ENCODE results near the gene LRRK1.

LRRK1 gene

DNA sequence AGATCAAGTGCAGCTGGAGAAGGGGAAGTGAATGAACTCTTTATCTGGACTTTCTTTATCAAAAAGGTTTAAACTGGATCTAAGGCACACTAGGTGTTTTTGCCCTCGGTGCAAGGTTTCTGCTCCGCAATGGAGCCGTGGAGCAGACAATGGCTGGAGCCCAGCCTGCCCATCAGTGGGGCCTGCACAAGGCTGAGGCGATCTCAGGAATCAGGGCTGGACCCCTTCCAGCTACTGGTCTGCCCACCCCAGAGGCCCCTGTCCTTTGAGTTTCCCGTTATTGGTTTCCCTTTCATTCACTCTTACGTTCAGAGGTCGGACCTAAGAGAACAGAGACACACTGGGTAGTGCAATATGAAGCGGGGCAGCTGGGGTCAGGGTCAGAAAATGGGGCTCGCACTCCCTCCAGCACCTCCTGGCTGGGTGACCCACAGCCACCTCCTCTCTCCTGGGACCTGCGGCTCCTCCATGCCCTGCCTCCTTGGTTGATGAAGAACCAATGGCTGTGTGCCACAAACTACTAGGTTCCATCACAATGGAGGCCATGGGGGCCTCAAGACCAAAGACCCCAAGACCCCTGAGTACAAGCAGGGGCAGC is 168.1 kb downstream of the LRRK1 start:
- POLR2A ChIA-PET (ENCODE audit: low non-redundant PET): no interaction called here
- CTCF ChIA-PET: interaction anchor here (0.7 to 2.0 kb wide), 5 partner anchors 18 to 544 kb away, joined by 3 to 9 read pairs (median 4); no protein-coding TSS in a partner anchor
- TF ChIP-seq CTCF (conservative IDR thresholded peaks at IDR 0.05; ENCODE audit: low read depth): no peak
- no peak overlapping the region for H3K27ac ChIP-seq
- DNase-seq (ENCODE audit: low spot score): no peak

GRCh38 chr15:101088271-101088670 is 169.1 kb downstream of the LRRK1 start:
- no peak for DNase-seq (ENCODE audit: low spot score)
- ChIA-PET POLR2A (ENCODE audit: low non-redundant PET) (no interaction called here), CTCF (interaction anchor here (0.7 to 2.0 kb wide), 9 partner anchors 9 to 234 kb away, joined by 3 to 9 read pairs (median 4); partner anchors contain the start of gene CHSY1)
- no peak for TF ChIP-seq CTCF (conservative IDR thresholded peaks at IDR 0.05; ENCODE audit: low read depth)
- H3K27ac ChIP-seq: no peak overlapping the region

GRCh38 chr15:101088788-101089578 is 169.8 kb downstream of the LRRK1 start:
- peak; percentile 100 for TF ChIP-seq CTCF (conservative IDR thresholded peaks at IDR 0.05; ENCODE audit: low read depth)
- DNase-seq (ENCODE audit: low spot score): peak; percentile 78
- CTCF ChIA-PET: interaction anchor here (0.7 to 2.0 kb wide), 12 partner anchors 8 to 235 kb away, joined by 3 to 9 read pairs (median 4); partner anchors contain the start of gene CHSY1
- POLR2A ChIA-PET (ENCODE audit: low non-redundant PET): no interaction called here
- H3K27ac ChIP-seq: peak overlapping the region; percentile 40

DNA sequence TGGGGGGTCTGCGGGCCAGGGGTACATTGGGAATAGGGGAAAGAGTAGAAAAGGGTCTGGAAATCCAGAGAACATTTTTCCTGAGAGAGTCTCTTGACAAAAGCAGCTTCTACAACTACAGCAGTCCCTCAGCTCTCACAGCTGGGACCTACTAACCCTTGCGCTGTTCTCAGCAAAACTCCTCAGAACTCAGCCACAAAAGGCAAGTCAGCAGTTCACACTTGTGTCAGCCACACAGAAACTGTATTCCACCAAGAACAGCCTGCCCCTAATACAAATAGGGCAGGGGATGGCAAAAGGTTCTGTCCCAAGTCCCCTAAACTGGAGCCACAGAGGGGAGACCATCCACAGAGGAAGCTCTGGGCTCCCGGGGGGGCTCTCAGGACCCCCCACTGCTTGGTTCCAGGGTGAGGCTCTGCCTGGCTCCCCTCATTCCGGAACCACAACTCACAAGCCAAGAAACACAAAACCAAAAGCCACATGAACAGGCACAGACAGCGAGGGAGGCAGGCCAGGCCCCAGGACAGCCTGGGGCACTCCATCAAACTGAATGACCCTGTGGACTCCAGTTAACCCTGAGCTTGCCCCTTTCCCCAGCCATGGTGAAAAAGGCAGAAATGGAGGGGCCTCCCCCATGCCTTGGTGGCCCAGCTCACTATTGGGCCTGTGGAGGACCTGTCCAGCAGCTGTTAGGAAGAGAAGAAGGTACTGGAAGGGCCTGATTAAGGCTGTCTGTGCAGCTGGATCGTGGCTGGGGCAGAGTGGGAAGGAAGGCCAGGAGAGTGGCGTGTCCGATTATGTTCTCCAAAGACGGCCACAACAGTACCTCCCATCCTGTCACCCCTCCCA is 170.6 kb downstream of the LRRK1 start:
- no peak for TF ChIP-seq CTCF (conservative IDR thresholded peaks at IDR 0.05; ENCODE audit: low read depth)
- ChIA-PET CTCF (interaction anchor here (0.5 to 1.5 kb wide), 6 partner anchors 23 to 167 kb away, joined by 3 to 5 read pairs (median 4); partner anchors contain the start of gene CHSY1), POLR2A (ENCODE audit: low non-redundant PET) (no interaction called here)
- DNase-seq (ENCODE audit: low spot score): no peak
- peak overlapping the region; percentile 40; the same call in 1 of the 2 replicates for H3K27ac ChIP-seq

GRCh38 chr15:101090428-101090790 is 171.3 kb downstream of the LRRK1 start:
- POLR2A ChIA-PET (ENCODE audit: low non-redundant PET): no interaction called here

More at GRCh38 chr15:101090428-101090790, 171.3 kb downstream of the LRRK1 start:
- no peak for DNase-seq (ENCODE audit: low spot score)
- TF ChIP-seq CTCF (conservative IDR thresholded peaks at IDR 0.05; ENCODE audit: low read depth): no peak
- CTCF ChIA-PET: interaction anchor here (0.5 to 1.5 kb wide), 4 partner anchors 22 to 77 kb away, joined by 3 to 4 read pairs (median 4); no protein-coding TSS in a partner anchor
- no peak overlapping the region; the same call in 1 of the 2 replicates for H3K27ac ChIP-seq
